Loucy (cell line): ENCODE results near the gene C1orf105.

Experiments
- H2AFZ ChIP-seq: fragments of 200-600 bp; sonication (generic); 2 replicates; pipeline ENCODE4 v1.6.0; 2016; ENCODE audit warnings: antibody characterized with exemption, mild to moderate bottlenecking, low read length, moderate library complexity
- H3F3A ChIP-seq: fragments of 200-600 bp; 2 replicates; pipeline ENCODE4 v1.6.0; 2016; ENCODE audit warnings: antibody characterized with exemption, low read depth, mild to moderate bottlenecking
- H3K27me3 ChIP-seq: fragments of 200-600 bp; sonication (generic); 2 replicates; pipeline ENCODE4 v1.6.1; 2014; ENCODE audit warnings: low read length, mild to moderate bottlenecking; ENCODE audit not compliant: insufficient read depth, poor library complexity, severe bottlenecking
- H3K36me3 ChIP-seq: fragments of 200-600 bp; sonication (generic); 2 replicates; pipeline ENCODE4 v1.6.1; 2016; ENCODE audit warnings: low read length; ENCODE audit not compliant: insufficient read depth
- H3K4me1 ChIP-seq: fragments of 200-600 bp; sonication (generic); 2 replicates; pipeline ENCODE4 v1.5.1; 2014; ENCODE audit warnings: low read length, mild to moderate bottlenecking; ENCODE audit not compliant: insufficient read depth, poor library complexity, severe bottlenecking
- H3K4me2 ChIP-seq: fragments of 200-600 bp; sonication (generic); 2 replicates; pipeline ENCODE4 v1.6.0; 2014; ENCODE audit warnings: antibody characterized with exemption, low read length, low read depth, mild to moderate bottlenecking; ENCODE audit not compliant: poor library complexity, severe bottlenecking
- H3K4me3 ChIP-seq: fragments of 200-600 bp; sonication (generic); 2 replicates; pipeline ENCODE4 v1.5.1; 2014; ENCODE audit warnings: low read length, mild to moderate bottlenecking, mixed read lengths; ENCODE audit not compliant: poor library complexity, severe bottlenecking
- H3K79me2 ChIP-seq: fragments of 200-600 bp; sonication (generic); 2 replicates; pipeline ENCODE4 v1.6.1; 2014; ENCODE audit warnings: low read length; ENCODE audit not compliant: insufficient read depth
- H3K9ac ChIP-seq: fragments of 200-600 bp; sonication (generic); 2 replicates; pipeline ENCODE4 v1.6.0; 2014; ENCODE audit warnings: mild to moderate bottlenecking, low read depth, low read length, moderate library complexity; ENCODE audit not compliant: poor library complexity, severe bottlenecking
- H3K9me2 ChIP-seq: fragments of 200-600 bp; sonication (generic); replicated peaks from 2 replicates; pipeline ENCODE4 v1.6.1; 2016; ENCODE audit warnings: low read depth, low read length, mixed read lengths
- H3K9me3 ChIP-seq: fragments of 200-600 bp; sonication (generic); 2 replicates; pipeline ENCODE4 v1.6.1; 2014; ENCODE audit warnings: mild to moderate bottlenecking, antibody characterized with exemption, low read length, low read depth; ENCODE audit not compliant: insufficient read depth
- H4K20me1 ChIP-seq: fragments of 200-600 bp; sonication (generic); 2 replicates; pipeline ENCODE4 v1.6.0; 2014; ENCODE audit warnings: antibody characterized with exemption, low read length, mild to moderate bottlenecking; ENCODE audit not compliant: insufficient read depth, poor library complexity, severe bottlenecking
- CTCF ChIP-seq: fragments of 200-600 bp; sonication (generic); conservative IDR thresholded peaks from 2 replicates; pipeline ENCODE4 v1.5.1; 2014; ENCODE audit warnings: mild to moderate bottlenecking, antibody characterized with exemption, low read length
- EZH2phosphoT487 ChIP-seq: fragments of 200-600 bp; IDR thresholded peaks from 2 replicates; pipeline ENCODE4 v1.6.1; 2018; ENCODE audit warnings: antibody characterized with exemption, mild to moderate bottlenecking, moderate library complexity, borderline replicate concordance

C1orf105 gene

GRCh38 chr1:172390683-172391551 lies 29.6 kb upstream of the C1orf105 start:
- H3K36me3 ChIP-seq, result no peaks in the 10 kb centered on the region
- H4K20me1 ChIP-seq, result no peaks in the 10 kb centered on the region
- no peaks in the 10 kb centered on the region for H3K9me3 ChIP-seq
- no peak overlapping the region for H3K4me3 ChIP-seq
- 0 out of 2 replicates have a peak overlapping the region, but pooled peaks have one; percentile 17 for H2AFZ ChIP-seq
- no peak overlapping the region for H3K9ac ChIP-seq
- TF ChIP-seq EZH2phosphoT487, result no peak
- TF ChIP-seq CTCF, result no peak
- H3K4me1 ChIP-seq, result peaks cover 12% of the 10 kb centered on the region
- no peaks in the 10 kb centered on the region for H3K9me2 ChIP-seq
- no peaks in the 10 kb centered on the region for H3K27me3 ChIP-seq
- H3F3A ChIP-seq, result no peaks in the 10 kb centered on the region
- H3K4me2 ChIP-seq, result no peak overlapping the region
- H3K79me2 ChIP-seq, result no peaks in the 10 kb centered on the region

- Histone ChIP-seq H3K9me2 (no peaks in the 10 kb centered on the region), H3K27me3 (no peaks in the 10 kb centered on the region), H3K36me3 (no peaks in the 10 kb centered on the region), H3K9ac (no peak overlapping the region), H3F3A (no peaks in the 10 kb centered on the region), H3K4me1 (peaks cover 12% of the 10 kb centered on the region), H3K4me2 (no peak overlapping the region), H3K79me2 (no peaks in the 10 kb centered on the region), H3K4me3 (no peak overlapping the region), H4K20me1 (no peaks in the 10 kb centered on the region), H3K9me3 (no peaks in the 10 kb centered on the region), H2AFZ (no peak overlapping the region)
- TF ChIP-seq CTCF (no peak), EZH2phosphoT487 (no peak)
Observed at GRCh38 chr1:172391976-172392375, 28.5 kb upstream of the C1orf105 start.

- Histone ChIP-seq H4K20me1 (no peaks in the 10 kb centered on the region), H3K27me3 (no peaks in the 10 kb centered on the region), H3K9ac (no peak overlapping the region), H3K4me3 (no peak overlapping the region), H3K9me3 (no peaks in the 10 kb centered on the region), H3K4me1 (peaks cover 17% of the 10 kb centered on the region), H3K9me2 (no peaks in the 10 kb centered on the region), H3K36me3 (no peaks in the 10 kb centered on the region), H2AFZ (no peak overlapping the region), H3K4me2 (no peak overlapping the region), H3F3A (no peaks in the 10 kb centered on the region), H3K79me2 (no peaks in the 10 kb centered on the region)
- TF ChIP-seq EZH2phosphoT487 (no peak), CTCF (no peak)
Observed at GRCh38 chr1:172393354-172393753, 27.1 kb upstream of the C1orf105 start.
